HL-60 (cell line): Measurements from ENCODE around the gene SWI5.

Experiments used
- DNase-seq, 2 experiments: peaks; one replicate each; pipeline ENCODE4 v3.0.0-alpha.2; 2010 to 2020; ENCODE audit warnings: low read depth in 1 of 2, low spot score in 1 of 2
- H3K27ac ChIP-seq: fragments of 250-450 bp; sonication (Bioruptor Pico); replicated peaks from 2 replicates; pipeline ENCODE4 v1.5.1; 2020; ENCODE audit warnings: mild to moderate bottlenecking, moderate library complexity
- H3K27me3 ChIP-seq: fragments of 250-450 bp; sonication (Bioruptor Pico); 2 replicates; pipeline ENCODE4 v1.5.1; 2021; ENCODE audit warnings: mild to moderate bottlenecking, moderate library complexity; ENCODE audit not compliant: insufficient read depth, poor library complexity, severe bottlenecking
- H3K4me3 ChIP-seq: replicated peaks from 2 replicates; pipeline ENCODE4 v1.5.1; 2011; ENCODE audit warnings: mild to moderate bottlenecking, control low read depth, low read length; ENCODE audit not compliant: insufficient read depth
- GABPA ChIP-seq: IDR thresholded peaks from 2 replicates; pipeline ENCODE4 v1.6.1; 2012; ENCODE audit warnings: low read depth
- POLR2AphosphoS5 ChIP-seq: IDR thresholded peaks from 2 replicates; pipeline ENCODE4 v1.6.1; 2012; ENCODE audit warnings: low read depth
- SPI1 ChIP-seq: IDR thresholded peaks from 2 replicates; pipeline ENCODE4 v1.6.1; 2012; ENCODE audit warnings: low read depth, mild to moderate bottlenecking, borderline replicate concordance
- TF ChIP-seq, protein P1 (sequence below): IDR thresholded peaks from one replicate; pipeline ENCODE4 v1.5.1; 2011; ENCODE audit warnings: low read length, control low read depth, inconsistent platforms; ENCODE audit not compliant: insufficient read depth
- TF ChIP-seq, protein P2 (sequence below): IDR thresholded peaks from 2 replicates; pipeline ENCODE4 v1.6.1; 2012; ENCODE audit warnings: low read depth; ENCODE audit not compliant: insufficient replicate concordance

The SWI5 gene

DNA sequence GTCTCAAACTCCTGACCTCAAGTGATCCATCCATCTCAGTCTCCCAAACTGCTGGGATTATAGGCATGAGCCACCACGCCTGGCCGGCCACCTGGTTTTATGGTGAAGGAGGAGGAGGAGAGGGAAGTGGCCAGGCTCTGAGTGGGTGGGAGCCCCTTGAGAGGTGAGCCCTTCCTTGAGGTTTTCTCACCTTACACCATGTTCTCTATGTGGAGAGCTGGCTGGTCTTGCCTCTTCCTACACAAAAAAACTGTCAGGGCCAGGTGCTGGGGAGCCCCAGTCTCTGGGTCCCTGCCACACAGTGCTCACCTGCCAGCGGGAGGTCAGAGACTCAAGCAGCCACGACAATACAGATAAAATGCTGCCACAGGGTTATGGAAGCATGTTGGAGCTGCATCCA lies 18.1 kb downstream of the SWI5 start:
- H3K4me3 ChIP-seq = no peak overlapping the region
- no peaks in the 10 kb centered on the region for H3K27me3 ChIP-seq
- no peak for DNase-seq
- no peak overlapping the region for H3K27ac ChIP-seq
- TF ChIP-seq, protein P1, sequence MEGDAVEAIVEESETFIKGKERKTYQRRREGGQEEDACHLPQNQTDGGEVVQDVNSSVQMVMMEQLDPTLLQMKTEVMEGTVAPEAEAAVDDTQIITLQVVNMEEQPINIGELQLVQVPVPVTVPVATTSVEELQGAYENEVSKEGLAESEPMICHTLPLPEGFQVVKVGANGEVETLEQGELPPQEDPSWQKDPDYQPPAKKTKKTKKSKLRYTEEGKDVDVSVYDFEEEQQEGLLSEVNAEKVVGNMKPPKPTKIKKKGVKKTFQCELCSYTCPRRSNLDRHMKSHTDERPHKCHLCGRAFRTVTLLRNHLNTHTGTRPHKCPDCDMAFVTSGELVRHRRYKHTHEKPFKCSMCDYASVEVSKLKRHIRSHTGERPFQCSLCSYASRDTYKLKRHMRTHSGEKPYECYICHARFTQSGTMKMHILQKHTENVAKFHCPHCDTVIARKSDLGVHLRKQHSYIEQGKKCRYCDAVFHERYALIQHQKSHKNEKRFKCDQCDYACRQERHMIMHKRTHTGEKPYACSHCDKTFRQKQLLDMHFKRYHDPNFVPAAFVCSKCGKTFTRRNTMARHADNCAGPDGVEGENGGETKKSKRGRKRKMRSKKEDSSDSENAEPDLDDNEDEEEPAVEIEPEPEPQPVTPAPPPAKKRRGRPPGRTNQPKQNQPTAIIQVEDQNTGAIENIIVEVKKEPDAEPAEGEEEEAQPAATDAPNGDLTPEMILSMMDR = no peak
- TF ChIP-seq, protein P2, sequence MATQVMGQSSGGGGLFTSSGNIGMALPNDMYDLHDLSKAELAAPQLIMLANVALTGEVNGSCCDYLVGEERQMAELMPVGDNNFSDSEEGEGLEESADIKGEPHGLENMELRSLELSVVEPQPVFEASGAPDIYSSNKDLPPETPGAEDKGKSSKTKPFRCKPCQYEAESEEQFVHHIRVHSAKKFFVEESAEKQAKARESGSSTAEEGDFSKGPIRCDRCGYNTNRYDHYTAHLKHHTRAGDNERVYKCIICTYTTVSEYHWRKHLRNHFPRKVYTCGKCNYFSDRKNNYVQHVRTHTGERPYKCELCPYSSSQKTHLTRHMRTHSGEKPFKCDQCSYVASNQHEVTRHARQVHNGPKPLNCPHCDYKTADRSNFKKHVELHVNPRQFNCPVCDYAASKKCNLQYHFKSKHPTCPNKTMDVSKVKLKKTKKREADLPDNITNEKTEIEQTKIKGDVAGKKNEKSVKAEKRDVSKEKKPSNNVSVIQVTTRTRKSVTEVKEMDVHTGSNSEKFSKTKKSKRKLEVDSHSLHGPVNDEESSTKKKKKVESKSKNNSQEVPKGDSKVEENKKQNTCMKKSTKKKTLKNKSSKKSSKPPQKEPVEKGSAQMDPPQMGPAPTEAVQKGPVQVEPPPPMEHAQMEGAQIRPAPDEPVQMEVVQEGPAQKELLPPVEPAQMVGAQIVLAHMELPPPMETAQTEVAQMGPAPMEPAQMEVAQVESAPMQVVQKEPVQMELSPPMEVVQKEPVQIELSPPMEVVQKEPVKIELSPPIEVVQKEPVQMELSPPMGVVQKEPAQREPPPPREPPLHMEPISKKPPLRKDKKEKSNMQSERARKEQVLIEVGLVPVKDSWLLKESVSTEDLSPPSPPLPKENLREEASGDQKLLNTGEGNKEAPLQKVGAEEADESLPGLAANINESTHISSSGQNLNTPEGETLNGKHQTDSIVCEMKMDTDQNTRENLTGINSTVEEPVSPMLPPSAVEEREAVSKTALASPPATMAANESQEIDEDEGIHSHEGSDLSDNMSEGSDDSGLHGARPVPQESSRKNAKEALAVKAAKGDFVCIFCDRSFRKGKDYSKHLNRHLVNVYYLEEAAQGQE = no peak
- TF ChIP-seq GABPA (no peak), POLR2AphosphoS5 (no peak), SPI1 (no peak)

DNA sequence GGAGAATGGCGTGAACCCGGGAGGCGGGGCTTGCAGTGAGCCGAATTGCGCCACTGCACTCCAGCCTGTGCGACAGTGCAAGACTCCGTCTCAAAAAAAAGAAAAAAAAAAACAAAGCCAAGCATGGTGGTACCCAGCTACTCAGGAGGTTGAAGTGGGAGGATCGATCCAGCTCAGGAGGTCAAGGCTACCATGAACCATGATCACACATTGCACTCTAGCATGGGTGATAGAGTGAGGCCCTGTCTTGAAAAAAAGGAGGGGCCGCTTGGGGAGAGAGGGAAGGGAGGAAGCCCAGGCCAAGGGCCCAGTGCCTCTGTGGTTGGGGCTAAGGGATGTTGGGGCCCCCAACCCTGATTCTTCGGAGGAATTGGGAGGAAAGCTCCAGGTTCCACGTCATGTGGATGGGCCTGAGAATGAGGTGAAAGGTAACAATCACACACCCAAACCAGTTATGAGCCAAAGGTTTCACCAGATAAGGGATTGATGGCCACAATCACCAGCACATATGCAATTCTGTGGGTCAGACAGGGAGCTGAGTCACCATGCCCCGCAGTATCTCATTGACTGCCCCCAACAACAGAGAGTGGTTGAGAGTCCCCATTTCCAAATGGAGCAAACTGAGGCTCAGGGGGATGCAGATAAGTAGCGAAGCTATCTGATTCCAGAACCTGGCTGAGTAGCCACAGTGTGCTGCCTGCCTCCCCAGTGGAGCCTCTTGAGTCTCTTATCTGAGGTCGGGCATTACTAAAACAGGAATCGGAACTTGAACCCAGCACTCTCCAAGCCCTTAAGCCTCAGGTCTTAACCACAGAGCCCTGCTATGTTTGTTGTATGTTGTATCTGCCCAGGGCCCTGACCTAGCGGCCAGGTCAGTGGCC lies 20.5 kb downstream of the SWI5 start:
- Histone ChIP-seq H3K27ac (no peak overlapping the region), H3K27me3 (no peaks in the 10 kb centered on the region), H3K4me3 (no peak overlapping the region)
- no peak for DNase-seq
- TF ChIP-seq, protein P1 = no peak
- TF ChIP-seq, protein P2 = no peak
- no peak for TF ChIP-seq GABPA
- TF ChIP-seq SPI1 = no peak
- no peak for TF ChIP-seq POLR2AphosphoS5

DNA sequence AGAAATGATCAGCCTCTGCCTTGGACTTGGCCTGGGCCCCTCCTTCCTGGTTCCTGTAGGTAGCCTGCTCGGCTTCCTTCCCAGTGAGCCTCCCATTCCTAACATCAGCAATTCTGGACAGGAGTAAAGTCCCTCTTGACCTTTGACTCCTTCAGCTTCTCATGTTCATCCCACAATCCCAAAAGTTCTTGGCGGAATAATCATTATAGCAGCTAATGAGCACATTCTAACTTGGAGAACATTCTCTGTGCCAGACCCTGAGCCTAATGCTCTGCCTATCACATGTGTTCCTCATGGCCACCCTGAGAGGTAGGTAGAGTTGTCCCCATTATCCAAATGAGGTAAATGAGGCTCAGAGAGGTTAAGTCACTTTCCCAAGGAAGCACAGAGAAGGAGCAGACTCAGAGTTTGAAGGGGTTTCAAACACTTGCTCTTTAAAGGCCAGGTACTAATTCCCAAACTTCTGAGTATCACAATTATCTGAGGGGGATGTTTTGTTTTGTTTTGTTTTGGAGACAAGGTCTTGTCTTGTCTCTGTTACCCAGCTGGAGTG lies 21.2 kb downstream of the SWI5 start:
- Histone ChIP-seq H3K4me3 (no peak overlapping the region), H3K27me3 (no peaks in the 10 kb centered on the region), H3K27ac (no peak overlapping the region)
- TF ChIP-seq GABPA = no peak
- TF ChIP-seq, protein P1 = no peak
- TF ChIP-seq, protein P2 = no peak
- TF ChIP-seq SPI1 = no peak
- no peak for TF ChIP-seq POLR2AphosphoS5
- no peak for DNase-seq
